Measurements from ENCODE around the gene ICAM4.

ICAM4 gene

DNA sequence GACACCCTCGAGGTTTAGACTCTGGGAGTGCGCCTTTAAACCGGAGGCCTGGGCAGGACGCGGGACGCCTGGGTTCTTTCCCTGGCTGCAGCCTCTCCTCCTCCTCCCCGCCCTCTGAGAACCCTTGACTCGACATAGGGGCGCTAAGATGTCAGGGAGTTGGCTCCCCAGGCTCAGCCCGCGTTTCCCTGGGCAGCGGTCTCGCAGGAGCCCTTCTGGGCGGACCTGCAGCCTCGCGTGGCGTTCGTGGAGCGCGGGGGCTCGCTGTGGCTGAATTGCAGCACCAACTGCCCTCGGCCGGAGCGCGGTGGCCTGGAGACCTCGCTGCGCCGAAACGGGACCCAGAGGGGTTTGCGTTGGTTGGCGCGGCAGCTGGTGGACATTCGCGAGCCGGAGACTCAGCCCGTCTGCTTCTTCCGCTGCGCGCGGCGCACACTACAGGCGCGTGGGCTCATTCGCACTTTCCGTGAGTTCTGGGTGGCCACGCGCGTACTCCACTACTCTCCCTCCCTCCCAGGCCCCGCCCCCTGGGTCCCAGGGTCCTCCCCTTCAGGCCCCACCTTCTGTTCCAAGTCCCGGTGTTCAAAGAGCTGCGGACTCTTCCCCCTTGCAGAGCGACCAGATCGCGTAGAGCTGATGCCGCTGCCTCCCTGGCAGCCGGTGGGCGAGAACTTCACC is 4.3 kb downstream of the ICAM4 start:
- H3K27ac ChIP-seq (replicated peaks; ENCODE audit: low read length), result no peak overlapping the region
- H2BK5ac ChIP-seq (ENCODE audit: low read length), result peak overlapping the region; percentile 26
- H2BK120ac ChIP-seq (ENCODE audit: low read depth, low read length), result no peak overlapping the region
- no peak overlapping the region for H4K91ac ChIP-seq (ENCODE audit: low read depth, low read length, poor library complexity)
- peak overlapping the region; percentile 87 for H3K4me2 ChIP-seq (ENCODE audit: insufficient read depth, low read length, poor library complexity, severe bottlenecking)
- no peak overlapping the region for H3K4ac ChIP-seq (ENCODE audit: low read length)
- H2AK5ac ChIP-seq (ENCODE audit: low read depth, low read length), result peak overlapping the region; percentile 85
- H2BK15ac ChIP-seq (ENCODE audit: low read length), result peak overlapping the region; percentile 69
- peak overlapping the region; percentile 61 for H3K9ac ChIP-seq (ENCODE audit: low read depth, low read length, poor library complexity)
- H3K27me3 ChIP-seq (ENCODE audit: control insufficient read depth in 3 of 3, insufficient read depth in 3 of 3, low read depth in 1 of 3, low read length in 3 of 3), result peaks cover 66 to 98% (median 72%) of the 10 kb centered on the region in 3 experiments
- H3K36me3 ChIP-seq (replicated peaks in 1 of 2; ENCODE audit: control insufficient read depth in 2 of 2, insufficient read depth in 2 of 2, low read length in 2 of 2), result peaks cover 0 to 2% of the 10 kb centered on the region in 2 donors
- peaks cover 26 to 34% of the 10 kb centered on the region in 2 donors for H3K4me1 ChIP-seq (ENCODE audit: control insufficient read depth in 2 of 2, insufficient read depth in 1 of 2, low read depth in 1 of 2, low read length in 2 of 2)
- H4K8ac ChIP-seq (ENCODE audit: low read depth, low read length), result no peak overlapping the region
- peak overlapping the region; percentile 52 for H3K23ac ChIP-seq (ENCODE audit: low read depth, low read length, poor library complexity)
- peak overlapping the region; percentile 76 for H3K18ac ChIP-seq (ENCODE audit: low read length)
- WGBS, 2 donors (ENCODE audit: extremely low coverage in 2 of 2, insufficient read length in 2 of 2, insufficient replicate concordance in 1 of 2), result no CpG with 5 or more reads among the region's 57 CpGs
- H3K4me3 ChIP-seq (ENCODE audit: low read length in 2 of 2), result peak overlapping the region; percentile 25 to 55
- no peak overlapping the region for H3K14ac ChIP-seq (ENCODE audit: low read length)
- no peak for DNase-seq (ENCODE audit: low spot score)
- peaks cover 5 to 14% of the 10 kb centered on the region in 2 donors for H3K9me3 ChIP-seq (replicated peaks in 1 of 2; ENCODE audit: control insufficient read depth in 2 of 2, insufficient read depth in 1 of 2, low read depth in 1 of 2, low read length in 2 of 2)
- peak overlapping the region; percentile 14 for H2BK12ac ChIP-seq (ENCODE audit: low read length)
- no peaks in the 10 kb centered on the region for H3K79me1 ChIP-seq (ENCODE audit: low read depth, low read length)
- H2AFZ ChIP-seq (ENCODE audit: low read length), result peak overlapping the region; percentile 98

DNA sequence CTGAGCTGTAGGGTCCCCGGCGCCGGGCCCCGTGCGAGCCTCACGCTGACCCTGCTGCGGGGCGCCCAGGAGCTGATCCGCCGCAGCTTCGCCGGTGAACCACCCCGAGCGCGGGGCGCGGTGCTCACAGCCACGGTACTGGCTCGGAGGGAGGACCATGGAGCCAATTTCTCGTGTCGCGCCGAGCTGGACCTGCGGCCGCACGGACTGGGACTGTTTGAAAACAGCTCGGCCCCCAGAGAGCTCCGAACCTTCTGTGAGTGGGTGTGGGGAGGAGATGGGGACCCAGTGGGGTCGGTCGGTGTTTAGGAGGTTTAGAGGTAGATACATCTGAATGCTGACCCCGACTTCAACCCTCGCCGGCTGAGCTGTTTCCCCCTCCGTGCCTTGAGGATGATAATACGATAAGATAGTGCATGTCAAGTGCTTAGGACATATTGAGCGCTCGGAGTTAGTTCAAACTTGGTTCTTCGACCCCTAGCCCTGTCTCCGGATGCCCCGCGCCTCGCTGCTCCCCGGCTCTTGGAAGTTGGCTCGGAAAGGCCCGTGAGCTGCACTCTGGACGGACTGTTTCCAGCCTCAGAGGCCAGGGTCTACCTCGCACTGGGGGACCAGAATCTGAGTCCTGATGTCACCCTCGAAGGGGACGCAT is 4.9 kb downstream of the ICAM4 start:
- H3K4me2 ChIP-seq (ENCODE audit: insufficient read depth, low read length, poor library complexity, severe bottlenecking), result peak overlapping the region; percentile 87
- peaks cover 28 to 35% of the 10 kb centered on the region in 2 donors for H3K4me1 ChIP-seq (ENCODE audit: control insufficient read depth in 2 of 2, insufficient read depth in 1 of 2, low read depth in 1 of 2, low read length in 2 of 2)
- H2BK15ac ChIP-seq (ENCODE audit: low read length), result peak overlapping the region; percentile 18
- no CpG with 5 or more reads among the region's 49 CpGs for WGBS, 2 donors (ENCODE audit: extremely low coverage in 2 of 2, insufficient read length in 2 of 2, insufficient replicate concordance in 1 of 2)
- no peak overlapping the region for H2BK5ac ChIP-seq (ENCODE audit: low read length)
- peaks cover 72 to 100% (median 77%) of the 10 kb centered on the region in 3 experiments for H3K27me3 ChIP-seq (ENCODE audit: control insufficient read depth in 3 of 3, insufficient read depth in 3 of 3, low read depth in 1 of 3, low read length in 3 of 3)
- H4K8ac ChIP-seq (ENCODE audit: low read depth, low read length), result no peak overlapping the region
- H3K79me1 ChIP-seq (ENCODE audit: low read depth, low read length), result no peaks in the 10 kb centered on the region
- no peak for DNase-seq (ENCODE audit: low spot score)
- H2BK120ac ChIP-seq (ENCODE audit: low read depth, low read length), result no peak overlapping the region
- no peak overlapping the region for H3K4ac ChIP-seq (ENCODE audit: low read length)
- H3K4me3 ChIP-seq (ENCODE audit: low read length in 2 of 2), result peak overlapping the region; percentile 55 to 76
- H2AFZ ChIP-seq (ENCODE audit: low read length), result peak overlapping the region; percentile 98
- peak overlapping the region; percentile 61 for H3K9ac ChIP-seq (ENCODE audit: low read depth, low read length, poor library complexity)
- no peak overlapping the region for H3K14ac ChIP-seq (ENCODE audit: low read length)
- peak overlapping the region; percentile 39 for H2AK5ac ChIP-seq (ENCODE audit: low read depth, low read length)
- H3K23ac ChIP-seq (ENCODE audit: low read depth, low read length, poor library complexity), result peak overlapping the region; percentile 52
- H3K27ac ChIP-seq (replicated peaks; ENCODE audit: low read length), result no peak overlapping the region
- H3K18ac ChIP-seq (ENCODE audit: low read length), result peak overlapping the region; percentile 58
- peaks cover 5 to 13% of the 10 kb centered on the region in 2 donors for H3K9me3 ChIP-seq (replicated peaks in 1 of 2; ENCODE audit: control insufficient read depth in 2 of 2, insufficient read depth in 1 of 2, low read depth in 1 of 2, low read length in 2 of 2)
- H2BK12ac ChIP-seq (ENCODE audit: low read length), result peak overlapping the region; percentile 14
- H4K91ac ChIP-seq (ENCODE audit: low read depth, low read length, poor library complexity), result no peak overlapping the region
- no peaks in the 10 kb centered on the region for H3K36me3 ChIP-seq (replicated peaks in 1 of 2; ENCODE audit: control insufficient read depth in 2 of 2, insufficient read depth in 2 of 2, low read length in 2 of 2)

DNA sequence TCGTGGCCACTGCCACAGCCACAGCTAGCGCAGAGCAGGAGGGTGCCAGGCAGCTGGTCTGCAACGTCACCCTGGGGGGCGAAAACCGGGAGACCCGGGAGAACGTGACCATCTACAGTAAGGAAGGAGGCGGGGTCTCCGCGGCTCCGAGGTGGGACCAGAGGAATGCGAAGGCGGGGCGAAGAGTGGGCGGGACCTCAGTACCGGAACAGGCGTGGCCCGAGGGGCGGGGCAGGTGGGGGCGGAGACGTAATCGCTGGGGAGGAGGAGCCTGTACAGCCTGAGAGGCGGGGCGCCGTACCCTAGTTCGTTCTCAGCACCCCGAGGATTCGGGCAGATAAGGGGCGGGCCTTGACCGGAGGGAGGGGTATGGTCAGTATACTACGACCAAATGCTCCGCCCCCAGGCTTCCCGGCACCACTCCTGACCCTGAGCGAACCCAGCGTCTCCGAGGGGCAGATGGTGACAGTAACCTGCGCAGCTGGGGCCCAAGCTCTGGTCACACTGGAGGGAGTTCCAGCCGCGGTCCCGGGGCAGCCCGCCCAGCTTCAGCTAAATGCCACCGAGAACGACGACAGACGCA is 5.5 kb downstream of the ICAM4 start:
- peak overlapping the region; percentile 77 for H3K4me2 ChIP-seq (ENCODE audit: insufficient read depth, low read length, poor library complexity, severe bottlenecking)
- peak overlapping the region; percentile 98 for H2AFZ ChIP-seq (ENCODE audit: low read length)
- peaks cover 29 to 32% of the 10 kb centered on the region in 2 donors for H3K4me1 ChIP-seq (ENCODE audit: control insufficient read depth in 2 of 2, insufficient read depth in 1 of 2, low read depth in 1 of 2, low read length in 2 of 2)
- H3K36me3 ChIP-seq (replicated peaks in 1 of 2; ENCODE audit: control insufficient read depth in 2 of 2, insufficient read depth in 2 of 2, low read length in 2 of 2), result no peaks in the 10 kb centered on the region
- no peak overlapping the region for H3K27ac ChIP-seq (replicated peaks; ENCODE audit: low read length)
- no peak overlapping the region for H2BK5ac ChIP-seq (ENCODE audit: low read length)
- H2BK12ac ChIP-seq (ENCODE audit: low read length), result peak overlapping the region; percentile 2
- peak overlapping the region; percentile 61 for H2BK15ac ChIP-seq (ENCODE audit: low read length)
- peak overlapping the region; percentile 79 for H3K18ac ChIP-seq (ENCODE audit: low read length)
- H2BK120ac ChIP-seq (ENCODE audit: low read depth, low read length), result no peak overlapping the region
- H3K4me3 ChIP-seq (ENCODE audit: low read length in 2 of 2), result peak overlapping the region; percentile 55 to 76
- DNase-seq (ENCODE audit: low spot score), result peak; percentile 77
- H3K27me3 ChIP-seq (ENCODE audit: control insufficient read depth in 3 of 3, insufficient read depth in 3 of 3, low read depth in 1 of 3, low read length in 3 of 3), result peaks cover 75 to 96% (median 76%) of the 10 kb centered on the region in 3 experiments
- H3K9me3 ChIP-seq (replicated peaks in 1 of 2; ENCODE audit: control insufficient read depth in 2 of 2, insufficient read depth in 1 of 2, low read depth in 1 of 2, low read length in 2 of 2), result peaks cover 5 to 13% of the 10 kb centered on the region in 2 donors
- H3K14ac ChIP-seq (ENCODE audit: low read length), result no peak overlapping the region
- WGBS, 2 donors (ENCODE audit: extremely low coverage in 2 of 2, insufficient read length in 2 of 2, insufficient replicate concordance in 1 of 2), result no CpG with 5 or more reads among the region's 45 CpGs
- H3K9ac ChIP-seq (ENCODE audit: low read depth, low read length, poor library complexity), result no peak overlapping the region
- H4K8ac ChIP-seq (ENCODE audit: low read depth, low read length), result no peak overlapping the region
- no peak overlapping the region for H4K91ac ChIP-seq (ENCODE audit: low read depth, low read length, poor library complexity)
- H3K23ac ChIP-seq (ENCODE audit: low read depth, low read length, poor library complexity), result peak overlapping the region; percentile 29
- no peak overlapping the region for H3K4ac ChIP-seq (ENCODE audit: low read length)
- H3K79me1 ChIP-seq (ENCODE audit: low read depth, low read length), result no peaks in the 10 kb centered on the region
- no peak overlapping the region for H2AK5ac ChIP-seq (ENCODE audit: low read depth, low read length)

Data from neuronal stem cell (in vitro differentiated cells).